Left ventricle myocardium superior (tissue), 1 donor: ENCODE data around the gene RAB21. TPM values are rescaled to one million over a fixed set of nuclear protein-coding genes. Genes with fewer than 3 reads are reported as not detected.

Experiments
- ATAC-seq: fragments of 200-7000 bp; cut with Tn5 transposase; one replicate; pipeline ENCODE4 v1.9.1; 2020; ENCODE audit warnings: mild to moderate bottlenecking, moderate library complexity
- DNase-seq: peaks from one replicate; pipeline ENCODE4 v3.0.0-alpha.2; 2020
- intact Hi-C: fragments of 100-400 bp; cut with micrococcal nuclease; formaldehyde crosslinking; loops from one replicate; pipeline ENCODE4 v1.11.0; 2022
- total RNA-seq: library from RNA; stranded (reverse); fragmentation: NEBNext Ultra II Directional; extraction: Animal tissue kit (Norgen Biotek cat#: 25700); gene quantifications from one replicate; pipeline ENCODE4 v1.2.1, GENCODE V29; 2021
- donor health status: DM: no; HTN: yes; CAD: no; lungs with severe emphysema.

Gene RAB21
- total RNA-seq, 1 donor from 2014 or later = 169 TPM

DNA sequence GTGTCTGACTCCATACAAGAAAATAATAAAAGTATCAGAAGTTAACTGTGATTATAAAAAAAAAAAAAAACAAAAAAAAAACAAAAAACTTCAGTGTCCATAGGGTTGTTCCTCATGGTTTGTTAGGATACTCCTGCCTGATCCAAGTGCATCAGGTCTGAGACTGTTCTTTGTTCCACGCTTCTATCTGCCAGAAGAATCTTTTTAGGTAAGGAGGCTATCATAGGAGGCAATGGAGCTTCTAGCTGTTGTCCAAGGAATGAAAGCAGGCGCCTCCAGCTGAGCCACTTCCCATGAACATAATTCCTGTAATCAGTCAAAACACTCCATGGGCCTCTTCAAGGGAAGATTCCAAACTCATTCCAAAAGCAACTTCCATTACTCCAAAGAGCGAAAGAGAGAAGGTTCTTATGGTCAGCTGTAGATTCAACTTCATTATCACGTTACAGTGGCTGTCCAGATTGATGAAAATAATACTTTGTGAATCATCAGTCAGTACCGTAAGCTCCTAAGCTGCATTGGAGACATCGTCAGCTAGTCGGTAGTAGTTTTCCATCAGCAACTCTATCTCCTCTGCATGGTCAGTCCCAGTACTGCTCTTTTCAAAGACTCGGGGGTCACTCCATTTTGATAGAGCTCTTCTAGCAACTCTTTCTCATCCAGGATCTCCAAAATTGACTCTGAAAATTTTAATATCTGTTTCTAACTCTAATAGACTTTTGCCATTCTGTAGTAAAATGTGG is 94.6 kb downstream of the RAB21 start:
- intact Hi-C loops = no loop called here

More for the DNA sequence above, 94.6 kb downstream of the RAB21 start:
- no peak for ATAC-seq
- no peak for DNase-seq

Other genes with a start within 250 kb of the RAB21 start
- 15.3 TPM for gene ZFC3H1, start 91.0 kb upstream of the RAB21 start, total RNA-seq
- 10.7 TPM for gene THAP2, start 90.6 kb upstream of the RAB21 start, total RNA-seq
- 30.9 TPM for gene TMEM19, start 68.8 kb upstream of the RAB21 start, total RNA-seq
- 27.8 TPM for gene TBC1D15, start 84.9 kb downstream of the RAB21 start, total RNA-seq
- gene TPH2, start 184.0 kb downstream of the RAB21 start, total RNA-seq = not detected